ENCODE measurements around the gene RRBP1. TPM values are rescaled to one million over a fixed set of nuclear protein-coding genes. Genes with fewer than 3 reads are reported as not detected.

The RRBP1 gene
- total RNA-seq, 1 donor from 2014 or later: 65.0 TPM

DNA sequence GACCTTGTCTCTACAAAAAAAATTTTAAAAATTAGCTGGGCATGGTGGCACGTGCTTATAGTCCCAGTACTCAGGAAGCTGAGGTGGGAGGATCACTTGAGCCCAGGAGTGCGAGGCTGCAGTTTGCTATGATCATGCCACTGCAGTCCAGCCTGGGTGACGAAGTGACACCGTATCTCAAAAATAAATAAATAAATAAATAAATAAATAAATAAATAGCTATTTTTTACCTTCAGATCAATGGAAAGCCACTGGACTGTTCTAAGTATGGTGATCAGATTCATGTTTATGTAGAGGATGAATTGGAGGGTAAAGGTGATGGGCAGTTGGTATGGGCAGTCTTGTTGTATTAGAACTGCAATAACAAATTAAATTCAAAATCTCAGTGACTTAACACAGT, 88.1 kb downstream of the RRBP1 start:
- H3K27me3 ChIP-seq (ENCODE audit: control insufficient read depth, insufficient read depth, low read length): no peaks in the 10 kb centered on the region
- no peak overlapping the region for H3K4me3 ChIP-seq (ENCODE audit: low read depth, low read length)
- H3K36me3 ChIP-seq (ENCODE audit: control insufficient read depth, insufficient read depth, low read length): no peaks in the 10 kb centered on the region
- DNase-seq (ENCODE audit: low read depth) (no peak), FAIRE-seq (no peak)
- TF ChIP-seq, protein P1, sequence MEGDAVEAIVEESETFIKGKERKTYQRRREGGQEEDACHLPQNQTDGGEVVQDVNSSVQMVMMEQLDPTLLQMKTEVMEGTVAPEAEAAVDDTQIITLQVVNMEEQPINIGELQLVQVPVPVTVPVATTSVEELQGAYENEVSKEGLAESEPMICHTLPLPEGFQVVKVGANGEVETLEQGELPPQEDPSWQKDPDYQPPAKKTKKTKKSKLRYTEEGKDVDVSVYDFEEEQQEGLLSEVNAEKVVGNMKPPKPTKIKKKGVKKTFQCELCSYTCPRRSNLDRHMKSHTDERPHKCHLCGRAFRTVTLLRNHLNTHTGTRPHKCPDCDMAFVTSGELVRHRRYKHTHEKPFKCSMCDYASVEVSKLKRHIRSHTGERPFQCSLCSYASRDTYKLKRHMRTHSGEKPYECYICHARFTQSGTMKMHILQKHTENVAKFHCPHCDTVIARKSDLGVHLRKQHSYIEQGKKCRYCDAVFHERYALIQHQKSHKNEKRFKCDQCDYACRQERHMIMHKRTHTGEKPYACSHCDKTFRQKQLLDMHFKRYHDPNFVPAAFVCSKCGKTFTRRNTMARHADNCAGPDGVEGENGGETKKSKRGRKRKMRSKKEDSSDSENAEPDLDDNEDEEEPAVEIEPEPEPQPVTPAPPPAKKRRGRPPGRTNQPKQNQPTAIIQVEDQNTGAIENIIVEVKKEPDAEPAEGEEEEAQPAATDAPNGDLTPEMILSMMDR (IDR thresholded peaks at IDR 0.05; ENCODE audit: insufficient read depth, low read length, severe bottlenecking): no peak

DNA sequence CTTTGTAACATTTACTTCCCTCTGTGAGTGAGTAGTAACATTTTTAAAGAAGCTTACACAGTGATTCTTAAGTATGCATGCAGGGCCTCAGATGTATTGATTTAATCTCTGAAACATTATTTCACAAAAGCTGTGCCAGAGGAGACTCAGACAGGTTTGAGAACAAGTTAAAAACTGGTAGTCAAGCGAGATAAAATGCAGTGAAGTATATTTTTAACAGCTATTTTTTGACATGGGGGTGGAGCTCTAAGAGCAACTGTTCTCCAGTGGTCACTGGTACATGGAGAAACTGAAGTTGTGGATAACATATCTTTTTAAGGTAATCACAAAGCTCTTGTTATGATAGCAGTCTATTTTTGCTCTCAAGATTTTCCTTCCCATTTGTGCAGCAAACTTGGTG, 91.8 kb downstream of the RRBP1 start:
- no peaks in the 10 kb centered on the region for H3K27me3 ChIP-seq (ENCODE audit: control insufficient read depth, insufficient read depth, low read length)
- DNase-seq (ENCODE audit: low read depth) (no peak), FAIRE-seq (no peak)
- H3K36me3 ChIP-seq (ENCODE audit: control insufficient read depth, insufficient read depth, low read length): peaks cover 1% of the 10 kb centered on the region
- no peak overlapping the region for H3K4me3 ChIP-seq (ENCODE audit: low read depth, low read length)
- TF ChIP-seq, protein P1 (IDR thresholded peaks at IDR 0.05; ENCODE audit: insufficient read depth, low read length, severe bottlenecking): no peak

DNA sequence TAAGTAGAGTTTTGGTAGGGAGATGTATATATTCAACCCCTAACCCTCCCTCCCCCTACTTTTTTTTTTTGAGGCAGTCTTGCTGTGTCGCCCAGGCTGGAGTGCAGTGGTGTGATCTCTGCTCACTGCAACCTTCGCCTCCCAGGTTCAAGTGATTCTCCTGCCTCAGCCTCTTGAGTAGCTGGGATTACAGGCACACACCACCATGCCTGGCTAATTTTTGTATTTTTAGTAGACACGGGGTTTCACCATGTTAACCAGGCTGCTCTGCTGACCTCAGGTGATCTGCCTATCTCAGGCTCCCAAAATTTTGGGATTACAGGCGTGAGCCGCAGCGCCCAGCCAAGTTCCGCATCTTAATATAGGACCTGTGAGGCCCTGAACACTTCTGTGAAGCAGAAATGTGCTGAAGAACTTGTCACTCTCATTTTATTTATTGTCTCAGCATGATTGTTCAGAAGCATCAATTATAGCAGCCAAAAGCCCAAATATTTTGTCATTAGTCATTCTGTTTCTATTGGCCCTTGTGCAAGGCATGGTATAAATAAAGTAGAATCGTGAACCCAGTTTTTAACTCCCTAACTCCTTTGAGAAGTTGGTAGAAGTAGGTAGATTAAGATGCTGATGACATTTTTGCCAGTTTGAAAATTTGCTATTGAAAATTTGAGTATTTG, 92.7 kb downstream of the RRBP1 start:
- no peaks in the 10 kb centered on the region for H3K27me3 ChIP-seq (ENCODE audit: control insufficient read depth, insufficient read depth, low read length)
- DNase-seq (ENCODE audit: low read depth): no peak
- H3K4me3 ChIP-seq (ENCODE audit: low read depth, low read length): no peak overlapping the region
- FAIRE-seq: no peak
- H3K36me3 ChIP-seq (ENCODE audit: control insufficient read depth, insufficient read depth, low read length): peaks cover 1% of the 10 kb centered on the region
- TF ChIP-seq, protein P1 (IDR thresholded peaks at IDR 0.05; ENCODE audit: insufficient read depth, low read length, severe bottlenecking): no peak

DNA sequence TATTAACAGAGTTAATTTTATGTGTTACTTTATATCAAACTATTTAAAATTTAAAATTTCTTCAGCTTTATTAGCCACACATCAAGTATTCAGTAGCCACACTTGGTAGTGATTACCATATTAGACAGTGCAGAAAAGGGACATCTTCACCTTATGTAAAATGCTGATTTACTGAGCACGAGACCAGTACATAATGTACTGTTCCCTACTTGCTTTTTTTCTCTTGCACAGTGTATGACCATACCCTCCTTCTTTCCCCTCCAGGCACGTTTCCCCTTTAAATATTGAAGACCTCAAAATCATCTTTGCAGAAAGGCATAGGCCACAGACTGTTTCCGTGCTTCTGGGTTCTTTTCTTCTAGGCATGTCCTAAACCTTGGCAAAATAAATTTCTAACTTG, 94.2 kb downstream of the RRBP1 start:
- Histone ChIP-seq H3K27me3 (ENCODE audit: control insufficient read depth, insufficient read depth, low read length) (no peaks in the 10 kb centered on the region), H3K36me3 (ENCODE audit: control insufficient read depth, insufficient read depth, low read length) (peaks cover 2% of the 10 kb centered on the region), H3K4me3 (ENCODE audit: low read depth, low read length) (no peak overlapping the region)
- DNase-seq (ENCODE audit: low read depth): no peak
- TF ChIP-seq, protein P1 (IDR thresholded peaks at IDR 0.05; ENCODE audit: insufficient read depth, low read length, severe bottlenecking): no peak
- FAIRE-seq: no peak

DNA sequence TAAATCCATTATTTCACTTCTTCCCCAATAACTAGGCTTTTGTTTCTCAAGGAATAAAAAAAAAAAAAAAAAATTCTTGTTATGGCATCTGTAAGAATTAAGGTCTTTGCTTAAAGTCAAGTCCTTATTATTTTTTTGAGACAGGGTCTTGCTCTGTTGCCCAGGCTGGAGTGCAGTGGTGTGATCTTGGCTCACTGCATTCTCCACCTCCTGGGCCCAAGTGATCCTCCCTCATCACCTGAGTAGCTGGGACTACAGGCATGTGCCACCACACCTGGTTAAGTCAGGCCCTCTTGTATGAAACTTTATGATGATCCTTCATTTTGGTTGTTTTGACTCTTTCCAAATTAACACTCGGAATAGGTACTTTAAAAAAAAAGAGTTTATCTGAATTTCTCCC, 94.9 kb downstream of the RRBP1 start:
- no peak for DNase-seq (ENCODE audit: low read depth)
- no peak overlapping the region for H3K4me3 ChIP-seq (ENCODE audit: low read depth, low read length)
- H3K36me3 ChIP-seq (ENCODE audit: control insufficient read depth, insufficient read depth, low read length): peaks cover 2% of the 10 kb centered on the region
- FAIRE-seq: no peak
- no peaks in the 10 kb centered on the region for H3K27me3 ChIP-seq (ENCODE audit: control insufficient read depth, insufficient read depth, low read length)
- TF ChIP-seq, protein P1 (IDR thresholded peaks at IDR 0.05; ENCODE audit: insufficient read depth, low read length, severe bottlenecking): no peak

DNA sequence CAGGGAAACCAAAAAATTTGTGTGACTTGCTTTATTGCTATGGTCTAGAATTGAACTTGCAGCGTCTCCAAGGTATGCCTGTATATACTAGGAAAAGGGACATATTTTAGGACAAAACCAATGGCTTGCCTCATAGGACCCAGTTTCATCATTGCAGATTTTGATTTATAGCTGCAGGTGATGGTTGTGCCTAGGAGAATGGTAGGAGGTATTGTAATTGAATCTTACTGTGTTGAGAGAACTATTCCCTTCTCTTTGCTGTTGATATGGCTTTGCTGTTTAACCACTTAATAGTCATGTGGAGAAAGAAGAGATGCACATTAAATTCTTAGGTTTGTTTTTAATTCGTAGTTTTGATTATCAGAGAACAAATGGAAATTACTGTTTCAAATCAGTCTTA, 95.8 kb downstream of the RRBP1 start:
- DNase-seq (ENCODE audit: low read depth): no peak
- TF ChIP-seq, protein P1 (IDR thresholded peaks at IDR 0.05; ENCODE audit: insufficient read depth, low read length, severe bottlenecking): no peak
- Histone ChIP-seq H3K36me3 (ENCODE audit: control insufficient read depth, insufficient read depth, low read length) (peaks cover 3% of the 10 kb centered on the region), H3K27me3 (ENCODE audit: control insufficient read depth, insufficient read depth, low read length) (no peaks in the 10 kb centered on the region), H3K4me3 (ENCODE audit: low read depth, low read length) (no peak overlapping the region)
- FAIRE-seq: no peak
